ENCODE results near the gene PRDX5. TPM values are rescaled to one million over a fixed set of nuclear protein-coding genes. Genes with fewer than 3 reads are reported as not detected.

The PRDX5 gene
- total RNA-seq, 1 experiment from 2014 or later: 267 TPM

GRCh38 chr11:64324692-64325469, 7.0 kb downstream of the PRDX5 start:
- intact Hi-C loops (cut with micrococcal nuclease): no loop called here
- ATAC-seq: no peak
- TF ChIP-seq ZNF274 (IDR thresholded peaks at IDR 0.05; ENCODE audit: low read depth, low read length) (no peak), ELF1 (IDR thresholded peaks at IDR 0.05; ENCODE audit: borderline replicate concordance, low read depth) (no peak), ZFX (IDR thresholded peaks at IDR 0.05) (no peak), FOSL1 (IDR thresholded peaks at IDR 0.05; ENCODE audit: low read depth) (no peak), RAD21 (IDR thresholded peaks at IDR 0.05; ENCODE audit: low read depth) (no peak), CTCF (IDR thresholded peaks at IDR 0.05 in 2 of 3, conservative IDR thresholded peaks at IDR 0.05 in 1 of 3; ENCODE audit: borderline replicate concordance in 1 of 3, insufficient read depth in 1 of 3, low read depth in 2 of 3, low read length in 2 of 3) (no peak), EZH2 (IDR thresholded peaks at IDR 0.05) (no peak)
- H3K9me3 ChIP-seq (ENCODE audit: control insufficient read depth in 1 of 2, insufficient read depth in 1 of 2, low read depth in 1 of 2, low read length in 2 of 2): no peaks in the 10 kb centered on the region
- H3K27ac ChIP-seq (ENCODE audit: low read depth, low read length): peak overlapping the region; percentile 20; the same call in 1 of the 2 replicates
- no peaks in the 10 kb centered on the region for H3K9me2 ChIP-seq (ENCODE audit: insufficient read depth)
- peaks cover under 1% of the 10 kb centered on the region for H3K79me2 ChIP-seq (ENCODE audit: insufficient read depth, low read length)
- H3K27me3 ChIP-seq (ENCODE audit: insufficient read depth, low read length): no peaks in the 10 kb centered on the region
- RAD21 ChIA-PET (ENCODE audit: low non-redundant PET in 1 of 2, low total read pairs in 2 of 2, uncharacterized antibody in 2 of 2, unreplicated experiment in 2 of 2): no interaction called here
- POLR2A ChIA-PET: interaction anchor here (0.6 to 2.2 kb wide), 3 partner anchors 11 to 32 kb away, joined by 3 to 6 read pairs (median 3); no protein-coding TSS in a partner anchor
- no TSS peak for BruUV-seq (replicated peaks)
- no peak for DNase-seq (ENCODE audit: low read depth, low spot score)
- no peak overlapping the region for H3K9ac ChIP-seq (ENCODE audit: low read length)
- no peak overlapping the region for H3K4me2 ChIP-seq (ENCODE audit: low read length)
- no peaks in the 10 kb centered on the region for H4K20me1 ChIP-seq (ENCODE audit: insufficient read depth)
- CTCF ChIA-PET: interaction anchor here (1.3 kb wide), 1 partner anchor 30 kb away, joined by 4 read pairs; no protein-coding TSS in a partner anchor
- H3K4me3 ChIP-seq (replicated peaks in 1 of 2; ENCODE audit: low read depth in 1 of 2, low read length in 2 of 2): no peak overlapping the region
- peaks cover 10 to 39% of the 10 kb centered on the region in 2 experiments for H3K4me1 ChIP-seq (ENCODE audit: control insufficient read depth in 1 of 2, insufficient read depth in 2 of 2, low read length in 2 of 2)
- H3K36me3 ChIP-seq (ENCODE audit: control insufficient read depth in 1 of 2, insufficient read depth in 2 of 2, low read length in 2 of 2): peaks cover 0 to 7% of the 10 kb centered on the region in 2 experiments; a peak in 1 of 4 replicates
- H2AFZ ChIP-seq (ENCODE audit: low read depth, low read length, poor library complexity, severe bottlenecking): no peak overlapping the region

All from HCT116 (cell line).